SK-N-SH (cell line): ENCODE results near the gene PLD1. TPM values are rescaled to one million over a fixed set of nuclear protein-coding genes. Genes with fewer than 3 reads are reported as not detected.

ENCODE experiments used
- CTCF ChIA-PET: fragments of 300-600, 350-600 bp; formaldehyde crosslinking; extraction: SDS; loops from one replicate; lab custom pipeline; 2021; lab: Yijun Ruan, JAX
- POLR2A ChIA-PET: fragments of 350-600 bp; sonication (Branson Sonifier 250); formaldehyde crosslinking; extraction: SDS; loops from one replicate; lab custom pipeline; 2020; ENCODE audit warnings: antibody characterized with exemption, inconsistent platforms; lab: Yijun Ruan, JAX
- DNase-seq: peaks from one replicate; pipeline ENCODE4 v3.0.0; 2012
- H2AFZ ChIP-seq: fragments of 200-600 bp; sonication (generic); 2 replicates; pipeline ENCODE4 v1.8.1; 2016; ENCODE audit warnings: antibody characterized with exemption, mild to moderate bottlenecking, low read depth
- H3F3A ChIP-seq: fragments of 200-600 bp; sonication (generic); replicated peaks from 2 replicates; pipeline ENCODE3; 2016; ENCODE audit warnings: antibody characterized with exemption, mild to moderate bottlenecking; ENCODE audit not compliant: insufficient read depth
- H3K27ac ChIP-seq, 2 experiments: fragments of 200-500 bp in 1 of 2; fragments of 200-600 bp in 1 of 2; sonication (Bioruptor generic) in 1 of 2; sonication (generic), shearing (Covaris generic) in 1 of 2; 2 replicates each; pipeline versions ENCODE4 v1.5.1 to v1.6.1; 2014 to 2016; ENCODE audit warnings: low read depth in 2 of 2, inconsistent platforms in 1 of 2, low read length in 1 of 2, mild to moderate bottlenecking in 1 of 2, mixed read lengths in 1 of 2
- H3K27me3 ChIP-seq: fragments of 200-600 bp; sonication (generic), shearing (Covaris generic); 2 replicates; pipeline ENCODE4 v1.6.1; 2016; ENCODE audit warnings: mixed run types; ENCODE audit not compliant: insufficient read depth
- H3K36me3 ChIP-seq, 2 experiments: fragments of 200-500 bp in 1 of 2; fragments of 200-600 bp in 1 of 2; sonication (Bioruptor generic) in 1 of 2; sonication (generic) in 1 of 2; replicated peaks in 1 of 2; 2 replicates each; pipeline versions ENCODE3 to v1.5.1; 2014 to 2016; ENCODE audit warnings: low read length in 1 of 2, mild to moderate bottlenecking in 1 of 2; ENCODE audit not compliant: insufficient read depth in 2 of 2, control insufficient read depth in 1 of 2
- H3K4me1 ChIP-seq, 2 experiments: fragments of 200-500 bp in 1 of 2; fragments of 200-600 bp in 1 of 2; sonication (Bioruptor generic) in 1 of 2; sonication (generic), shearing (Covaris generic) in 1 of 2; 2 replicates each; pipeline versions ENCODE4 v1.5.1 to v1.6.1; 2014 to 2016; ENCODE audit warnings: low read depth in 1 of 2, low read length in 1 of 2, mixed run types in 1 of 2; ENCODE audit not compliant: insufficient read depth in 2 of 2, control insufficient read depth in 1 of 2
- H3K4me2 ChIP-seq: fragments of 200-600 bp; sonication (generic), shearing (Covaris generic); 2 replicates; pipeline ENCODE4 v1.6.1; 2017; ENCODE audit warnings: mixed run types
- H3K4me3 ChIP-seq, 2 experiments: fragments of 200-500 bp in 1 of 2; fragments of 200-600 bp in 1 of 2; sonication (Bioruptor generic) in 1 of 2; sonication (generic), shearing (Covaris generic) in 1 of 2; 2 replicates each; pipeline versions ENCODE4 v1.5.1 to v1.8.1; 2014 to 2016; ENCODE audit warnings: low read depth in 2 of 2, inconsistent platforms in 1 of 2, low read length in 1 of 2, mild to moderate bottlenecking in 1 of 2, mixed read lengths in 1 of 2, moderate library complexity in 1 of 2
- H3K79me2 ChIP-seq: fragments of 200-600 bp; sonication (generic); 2 replicates; pipeline ENCODE4 v1.8.1; 2017; ENCODE audit warnings: mild to moderate bottlenecking; ENCODE audit not compliant: insufficient read depth
- H3K9ac ChIP-seq: fragments of 200-600 bp; sonication (generic); 2 replicates; pipeline ENCODE4 v1.6.1; 2017; ENCODE audit warnings: mixed run types
- H3K9me2 ChIP-seq: fragments of 200-600 bp; sonication (generic); 2 replicates; pipeline ENCODE4 v1.6.1; 2017; ENCODE audit warnings: mixed run types
- H3K9me3 ChIP-seq: fragments of 200-600 bp; sonication (generic); 2 replicates; pipeline ENCODE4 v1.6.1; 2017; ENCODE audit warnings: mixed run types, mild to moderate bottlenecking, moderate library complexity
- H4K20me1 ChIP-seq: fragments of 200-600 bp; sonication (generic); 2 replicates; pipeline ENCODE4 v1.6.1; 2017; ENCODE audit warnings: mild to moderate bottlenecking, mixed run types; ENCODE audit not compliant: insufficient read depth
- CHD2 ChIP-seq: fragments of 150-350 bp; IDR thresholded peaks from 2 replicates; pipeline ENCODE4 v1.6.1; 2018; ENCODE audit warnings: low read length; ENCODE audit not compliant: partially characterized antibody
- EZH2phosphoT487 ChIP-seq: fragments of 200-600 bp; sonication (generic); IDR thresholded peaks from 2 replicates; pipeline ENCODE4 v1.6.1; 2017; ENCODE audit warnings: low read depth, mixed run types, mild to moderate bottlenecking, antibody characterized with exemption, moderate library complexity, borderline replicate concordance
- FOSL2 ChIP-seq: IDR thresholded peaks from 2 replicates; pipeline ENCODE4 v1.4.0; 2012; ENCODE audit warnings: low read depth, mild to moderate bottlenecking, moderate library complexity, borderline replicate concordance
- FOXJ3 ChIP-seq: sonication (generic); formaldehyde crosslinking; IDR thresholded peaks from 2 replicates; pipeline ENCODE4 v1.5.1; 2020; ENCODE audit warnings: mild to moderate bottlenecking, missing genetic modification reagents
- GABPA ChIP-seq: IDR thresholded peaks from 2 replicates; pipeline ENCODE4 v1.4.0; 2012; ENCODE audit warnings: low read depth, mild to moderate bottlenecking
- MXI1 ChIP-seq: IDR thresholded peaks from 2 replicates; pipeline ENCODE4 v1.6.1; 2012; ENCODE audit warnings: mild to moderate bottlenecking, low read depth, low read length, improper control_type of control experiment
- RXRA ChIP-seq: IDR thresholded peaks from 2 replicates; pipeline ENCODE4 v1.4.0; 2012; ENCODE audit warnings: low read depth, mild to moderate bottlenecking, borderline replicate concordance
- SIN3A ChIP-seq: IDR thresholded peaks from 2 replicates; pipeline ENCODE4 v1.6.1; 2012; ENCODE audit warnings: low read depth, mild to moderate bottlenecking, low read length, moderate library complexity, borderline replicate concordance
- YY1 ChIP-seq: IDR thresholded peaks from 2 replicates; pipeline ENCODE4 v1.4.0; 2012; ENCODE audit warnings: low read depth, mild to moderate bottlenecking
- WGBS: methylation state at CpG from one replicate; pipeline ENCODE4 v1.1.6; 2017; ENCODE audit warnings: low lambda C conversion rate; 5-methylcytosine and 5-hydroxymethylcytosine counted together
- polyA plus RNA-seq, 3 experiments: library from polyadenylated mRNA; depleted of rRNA; stranded (reverse); fragments of >200 nt; gene quantifications; 2 replicates each; pipeline ENCODE4 v1.2.3, GENCODE V29; 2012
- TF ChIP-seq, protein P1 (sequence below): IDR thresholded peaks from 2 replicates; pipeline ENCODE4 v1.4.0; 2012; ENCODE audit warnings: low read depth, borderline replicate concordance
- TF ChIP-seq, protein P2 (sequence below): IDR thresholded peaks from 2 replicates; pipeline ENCODE4 v1.4.0; 2012; ENCODE audit warnings: low read depth
- TF ChIP-seq, protein P3 (sequence below): fragments of 150-350 bp; IDR thresholded peaks from 2 replicates; pipeline ENCODE4 v1.6.1; 2017; ENCODE audit warnings: antibody characterized with exemption, low read length, low read depth, borderline replicate concordance
- TF ChIP-seq, protein P4 (sequence below): IDR thresholded peaks from 2 replicates; pipeline ENCODE4 v1.4.0; 2012; ENCODE audit warnings: low read depth, borderline replicate concordance
- TF ChIP-seq, protein P5 (sequence below): IDR thresholded peaks from 2 replicates; pipeline ENCODE4; 2012

Gene PLD1
- polyA plus RNA-seq, 1 of the 3 experiments (the other 2 are of a cell fraction): 6.2 TPM

DNA sequence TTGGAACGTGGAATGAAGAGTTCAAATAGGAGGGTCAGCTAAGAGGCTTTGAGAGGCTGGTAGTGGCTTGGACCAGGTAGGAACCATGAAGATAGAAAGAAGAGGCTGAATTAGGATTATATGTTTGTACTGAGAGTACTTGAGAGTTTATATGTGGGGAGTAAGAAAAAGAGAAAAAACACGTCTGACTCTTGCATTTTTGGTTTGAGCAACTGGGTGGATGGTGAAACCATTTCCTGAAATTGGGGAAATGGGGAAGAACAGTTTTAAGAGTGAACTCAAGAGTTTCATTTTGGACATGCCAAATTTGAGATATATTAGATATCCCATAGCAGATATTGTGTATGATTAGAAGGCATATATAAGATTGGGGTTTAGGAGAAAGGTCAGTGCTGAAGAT is 257.2 kb downstream of the PLD1 start:
- ChIA-PET CTCF (no interaction called here), POLR2A (no interaction called here)
- Histone ChIP-seq H3K4me3 (no peak overlapping the region), H3K4me1 (peaks cover 0 to 12% of the 10 kb centered on the region in 2 experiments; a peak in 2 of 4 replicates), H3K27me3 (no peaks in the 10 kb centered on the region), H4K20me1 (no peaks in the 10 kb centered on the region), H3K36me3 (no peaks in the 10 kb centered on the region), H3K9me2 (no peaks in the 10 kb centered on the region), H3K9ac (no peak overlapping the region), H2AFZ (no peak overlapping the region), H3K4me2 (no peak overlapping the region), H3K9me3 (no peaks in the 10 kb centered on the region), H3K27ac (no peak overlapping the region), H3K79me2 (no peaks in the 10 kb centered on the region), H3F3A (no peaks in the 10 kb centered on the region)
- 91% methylated on average over 2 of the region's 2 CpGs for WGBS
- DNase-seq: no peak
- no peak for TF ChIP-seq FOSL2
- no peak for TF ChIP-seq RXRA
- TF ChIP-seq, protein P1, sequence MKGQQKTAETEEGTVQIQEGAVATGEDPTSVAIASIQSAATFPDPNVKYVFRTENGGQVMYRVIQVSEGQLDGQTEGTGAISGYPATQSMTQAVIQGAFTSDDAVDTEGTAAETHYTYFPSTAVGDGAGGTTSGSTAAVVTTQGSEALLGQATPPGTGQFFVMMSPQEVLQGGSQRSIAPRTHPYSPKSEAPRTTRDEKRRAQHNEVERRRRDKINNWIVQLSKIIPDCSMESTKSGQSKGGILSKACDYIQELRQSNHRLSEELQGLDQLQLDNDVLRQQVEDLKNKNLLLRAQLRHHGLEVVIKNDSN: no peak

DNA sequence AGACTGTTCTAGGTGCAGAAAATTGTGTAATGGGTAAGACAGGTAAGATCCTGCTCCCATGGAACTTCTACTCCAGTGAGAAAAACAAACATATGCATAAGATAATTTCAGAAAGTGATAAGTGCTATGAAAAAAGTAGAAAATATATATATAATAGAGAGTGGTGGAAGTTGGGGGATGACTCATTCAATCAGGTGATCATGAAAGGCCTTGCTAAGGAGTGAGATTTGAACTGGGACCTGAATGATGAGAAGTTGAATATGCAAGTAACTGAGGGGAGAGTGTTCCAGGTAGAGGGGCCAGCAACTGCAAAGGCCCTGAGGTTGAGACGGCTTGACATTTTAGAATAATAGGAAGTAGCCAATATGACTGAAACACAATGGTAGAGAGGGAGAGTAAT is 257.8 kb downstream of the PLD1 start:
- no peak for TF ChIP-seq FOXJ3 (CRISPR knock-in tag)
- no peak for TF ChIP-seq EZH2phosphoT487
- TF ChIP-seq, protein P2, sequence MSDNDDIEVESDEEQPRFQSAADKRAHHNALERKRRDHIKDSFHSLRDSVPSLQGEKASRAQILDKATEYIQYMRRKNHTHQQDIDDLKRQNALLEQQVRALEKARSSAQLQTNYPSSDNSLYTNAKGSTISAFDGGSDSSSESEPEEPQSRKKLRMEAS: no peak
- TF ChIP-seq, protein P3, sequence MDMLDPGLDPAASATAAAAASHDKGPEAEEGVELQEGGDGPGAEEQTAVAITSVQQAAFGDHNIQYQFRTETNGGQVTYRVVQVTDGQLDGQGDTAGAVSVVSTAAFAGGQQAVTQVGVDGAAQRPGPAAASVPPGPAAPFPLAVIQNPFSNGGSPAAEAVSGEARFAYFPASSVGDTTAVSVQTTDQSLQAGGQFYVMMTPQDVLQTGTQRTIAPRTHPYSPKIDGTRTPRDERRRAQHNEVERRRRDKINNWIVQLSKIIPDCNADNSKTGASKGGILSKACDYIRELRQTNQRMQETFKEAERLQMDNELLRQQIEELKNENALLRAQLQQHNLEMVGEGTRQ: no peak
- TF ChIP-seq GABPA: no peak
- no peak for TF ChIP-seq SIN3A
- no peak for TF ChIP-seq MXI1
- TF ChIP-seq, protein P4, sequence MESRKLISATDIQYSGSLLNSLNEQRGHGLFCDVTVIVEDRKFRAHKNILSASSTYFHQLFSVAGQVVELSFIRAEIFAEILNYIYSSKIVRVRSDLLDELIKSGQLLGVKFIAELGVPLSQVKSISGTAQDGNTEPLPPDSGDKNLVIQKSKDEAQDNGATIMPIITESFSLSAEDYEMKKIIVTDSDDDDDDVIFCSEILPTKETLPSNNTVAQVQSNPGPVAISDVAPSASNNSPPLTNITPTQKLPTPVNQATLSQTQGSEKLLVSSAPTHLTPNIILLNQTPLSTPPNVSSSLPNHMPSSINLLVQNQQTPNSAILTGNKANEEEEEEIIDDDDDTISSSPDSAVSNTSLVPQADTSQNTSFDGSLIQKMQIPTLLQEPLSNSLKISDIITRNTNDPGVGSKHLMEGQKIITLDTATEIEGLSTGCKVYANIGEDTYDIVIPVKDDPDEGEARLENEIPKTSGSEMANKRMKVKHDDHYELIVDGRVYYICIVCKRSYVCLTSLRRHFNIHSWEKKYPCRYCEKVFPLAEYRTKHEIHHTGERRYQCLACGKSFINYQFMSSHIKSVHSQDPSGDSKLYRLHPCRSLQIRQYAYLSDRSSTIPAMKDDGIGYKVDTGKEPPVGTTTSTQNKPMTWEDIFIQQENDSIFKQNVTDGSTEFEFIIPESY: no peak
- TF ChIP-seq YY1: no peak
- TF ChIP-seq CHD2: no peak
- TF ChIP-seq, protein P5, sequence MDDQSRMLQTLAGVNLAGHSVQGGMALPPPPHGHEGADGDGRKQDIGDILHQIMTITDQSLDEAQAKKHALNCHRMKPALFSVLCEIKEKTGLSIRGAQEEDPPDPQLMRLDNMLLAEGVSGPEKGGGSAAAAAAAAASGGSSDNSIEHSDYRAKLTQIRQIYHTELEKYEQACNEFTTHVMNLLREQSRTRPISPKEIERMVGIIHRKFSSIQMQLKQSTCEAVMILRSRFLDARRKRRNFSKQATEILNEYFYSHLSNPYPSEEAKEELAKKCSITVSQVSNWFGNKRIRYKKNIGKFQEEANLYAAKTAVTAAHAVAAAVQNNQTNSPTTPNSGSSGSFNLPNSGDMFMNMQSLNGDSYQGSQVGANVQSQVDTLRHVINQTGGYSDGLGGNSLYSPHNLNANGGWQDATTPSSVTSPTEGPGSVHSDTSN: no peak
- TF ChIP-seq, all 33 proteins: peak for 0
- H3K4me1 ChIP-seq: peaks cover 0 to 12% of the 10 kb centered on the region in 2 experiments; a peak in 2 of 4 replicates
- ChIA-PET POLR2A (no interaction called here), CTCF (no interaction called here)
- 93% methylated on average over 1 of the region's 1 CpG for WGBS
- H3K4me2 ChIP-seq: no peak overlapping the region
- H3K27ac ChIP-seq: no peak overlapping the region
- no peaks in the 10 kb centered on the region for H3K27me3 ChIP-seq
- DNase-seq: no peak
- no peaks in the 10 kb centered on the region for H3K79me2 ChIP-seq
- no peaks in the 10 kb centered on the region for H3K9me2 ChIP-seq
- H3K36me3 ChIP-seq: no peaks in the 10 kb centered on the region
- H2AFZ ChIP-seq: no peak overlapping the region
- no peaks in the 10 kb centered on the region for H4K20me1 ChIP-seq
- H3K4me3 ChIP-seq: no peak overlapping the region
- H3F3A ChIP-seq: no peaks in the 10 kb centered on the region
- H3K9me3 ChIP-seq: no peaks in the 10 kb centered on the region
- no peak overlapping the region for H3K9ac ChIP-seq
